T-cell (primary cell): ENCODE data around the gene FAM209B. TPM values are rescaled to one million over a fixed set of nuclear protein-coding genes. Genes with fewer than 3 reads are reported as not detected.
"Not testable (repeated sequence)": the region's sequence is repeated elsewhere in the genome, so short reads cannot be mapped to it uniquely, and the experiment has no call there.

Source experiments
- ATAC-seq, 4 experiments: fragments of 200-7000 bp in 3 of 4; fragments of 150-1000 bp in 1 of 4; cut with Tn5 transposase; replicated peaks in 1 of 4; 1 replicate in 3 of 4; 2 replicates in 1 of 4; pipeline ENCODE4 v1.10.0; 2021; ENCODE audit warnings: moderate library complexity in 3 of 4, mild to moderate bottlenecking in 2 of 4, moderate number of reproducible peaks in 1 of 4
- CTCF ChIA-PET, 2 donors: fragments of 300-600 bp; sonication (Branson Sonifier 250); formaldehyde crosslinking; loops; one replicate each; lab custom pipeline; 2022; ENCODE audit warnings: antibody characterized with exemption in 2 of 2; lab: Charles Lee
- POLR2A ChIA-PET, 2 donors: fragments of 300-600 bp; sonication (Branson Sonifier 250); formaldehyde crosslinking; loops; one replicate each; lab custom pipeline; 2022; ENCODE audit warnings: antibody characterized with exemption in 2 of 2; lab: Charles Lee
- DNase-seq, 35 experiments: peaks; one replicate each; pipeline versions ENCODE4 v3.0.0 to v3.0.0-alpha.2; 2013 to 2023
- H3K27ac ChIP-seq: one replicate; pipeline ENCODE4 v1.5.1; 2013; ENCODE audit warnings: low read length
- H3K27me3 ChIP-seq, 2 experiments: replicated peaks in 1 of 2; 1 replicate in 1 of 2; 2 replicates in 1 of 2; pipeline versions ENCODE4 v1.6.1 to v1.7.0; 2013; ENCODE audit warnings: low read length in 1 of 2, mixed read lengths in 1 of 2; ENCODE audit not compliant: control insufficient read depth in 2 of 2, insufficient read depth in 2 of 2; ENCODE audit errors: extremely low read depth in 1 of 2
- H3K36me3 ChIP-seq, 2 donors: 1 replicate in 1 of 2; 2 replicates in 1 of 2; pipeline versions ENCODE4 v1.6.1 to v1.7.0; 2013; ENCODE audit warnings: low read length in 1 of 2; ENCODE audit not compliant: control insufficient read depth in 2 of 2, insufficient read depth in 1 of 2; ENCODE audit errors: extremely low read depth in 1 of 2
- H3K4me1 ChIP-seq, 2 experiments: 1 replicate in 1 of 2; 2 replicates in 1 of 2; pipeline versions ENCODE4 v1.6.1 to v1.7.0; 2013; ENCODE audit warnings: low read length in 2 of 2, mixed read lengths in 1 of 2; ENCODE audit not compliant: insufficient read depth in 2 of 2, control insufficient read depth in 1 of 2; ENCODE audit errors: extremely low read depth in 1 of 2
- H3K4me3 ChIP-seq, 2 donors: 1 replicate in 1 of 2; 2 replicates in 1 of 2; pipeline versions ENCODE4 v1.5.1 to v1.7.0; 2013; ENCODE audit warnings: mild to moderate bottlenecking in 2 of 2, low read length in 1 of 2, moderate library complexity in 1 of 2; ENCODE audit not compliant: control insufficient read depth in 1 of 2; ENCODE audit errors: extremely low read depth in 1 of 2
- H3K9me3 ChIP-seq: 2 replicates; pipeline ENCODE4 v1.7.0; 2013
- H3K27ac Mint-ChIP-seq, 2 donors: one replicate each; pipeline ENCODE4 v1.8.0; 2020 to 2021; ENCODE audit warnings: mild to moderate bottlenecking in 2 of 2, mixed read lengths in 2 of 2
- H3K27me3 Mint-ChIP-seq, 2 donors: one replicate each; pipeline ENCODE4 v1.8.0; 2021 to 2022; ENCODE audit warnings: mixed read lengths in 2 of 2
- H3K36me3 Mint-ChIP-seq: one replicate; pipeline ENCODE4 v1.8.0; 2021; ENCODE audit warnings: mixed read lengths
- H3K4me1 Mint-ChIP-seq, 3 donors: one replicate each; pipeline ENCODE4 v1.8.0; 2020 to 2022; ENCODE audit warnings: mixed read lengths in 3 of 3, mild to moderate bottlenecking in 1 of 3
- H3K4me3 Mint-ChIP-seq, 3 donors: one replicate each; pipeline ENCODE4 v1.8.0; 2020 to 2022; ENCODE audit warnings: mild to moderate bottlenecking in 3 of 3, mixed read lengths in 3 of 3, moderate library complexity in 3 of 3
- H3K9me3 Mint-ChIP-seq, 3 donors: one replicate each; pipeline ENCODE4 v1.8.0; 2020 to 2022; ENCODE audit warnings: mixed read lengths in 3 of 3
- WGBS: methylation state at CpG from one replicate; pipeline ENCODE4 v1.1.5; 2013; ENCODE audit warnings: missing lambda C conversion rate; ENCODE audit not compliant: insufficient coverage; 5-methylcytosine and 5-hydroxymethylcytosine counted together
- total RNA-seq, 35 experiments: library from RNA in 6 of 35; stranded (reverse) in 6 of 35; fragments of 120-200 nt in 1 of 35; gene quantifications; one replicate each; pipeline versions ENCODE4 v1.2.1 to v1.2.4 and lab custom pipeline; 2013 to 2026

FAM209B gene
- total RNA-seq, 5 donors from 2014 or later (not counting 1 experiment from before 2014, with no cell fraction given) = 1.8 to 3.3 (median 2.9) TPM

- CTCF ChIA-PET = interaction anchor here (0.7 to 1.4 kb wide), 3 partner anchors 18 to 1043 kb away, joined by 3 to 12 read pairs (median 3); no protein-coding TSS in a partner anchor
- Histone ChIP-seq H3K4me3 (no peak overlapping the region), H3K9me3 (no peaks in the 10 kb centered on the region), H3K27me3 (no peaks in the 10 kb centered on the region), H3K36me3 (no peaks in the 10 kb centered on the region), H3K4me1 (no peaks in the 10 kb centered on the region), H3K27ac (no peak overlapping the region)
- peaks cover 0 to 4% (median 3%) of the 10 kb centered on the region in 3 donors for H3K4me1 Mint-ChIP-seq
- DNase-seq (no peak), ATAC-seq (no peak)
- no peak overlapping the region for H3K4me3 Mint-ChIP-seq
- no peaks in the 10 kb centered on the region for H3K36me3 Mint-ChIP-seq
- H3K27ac Mint-ChIP-seq = no peak overlapping the region
- POLR2A ChIA-PET = no interaction called here
- H3K27me3 Mint-ChIP-seq = peaks cover 0 to 2% of the 10 kb centered on the region in 2 donors
- H3K9me3 Mint-ChIP-seq = no peaks in the 10 kb centered on the region
- WGBS = 92% methylated on average over 6 of the region's 8 CpGs
Observed at GRCh38 chr20:56551571-56551970, 18.5 kb downstream of the FAM209B start.

DNA sequence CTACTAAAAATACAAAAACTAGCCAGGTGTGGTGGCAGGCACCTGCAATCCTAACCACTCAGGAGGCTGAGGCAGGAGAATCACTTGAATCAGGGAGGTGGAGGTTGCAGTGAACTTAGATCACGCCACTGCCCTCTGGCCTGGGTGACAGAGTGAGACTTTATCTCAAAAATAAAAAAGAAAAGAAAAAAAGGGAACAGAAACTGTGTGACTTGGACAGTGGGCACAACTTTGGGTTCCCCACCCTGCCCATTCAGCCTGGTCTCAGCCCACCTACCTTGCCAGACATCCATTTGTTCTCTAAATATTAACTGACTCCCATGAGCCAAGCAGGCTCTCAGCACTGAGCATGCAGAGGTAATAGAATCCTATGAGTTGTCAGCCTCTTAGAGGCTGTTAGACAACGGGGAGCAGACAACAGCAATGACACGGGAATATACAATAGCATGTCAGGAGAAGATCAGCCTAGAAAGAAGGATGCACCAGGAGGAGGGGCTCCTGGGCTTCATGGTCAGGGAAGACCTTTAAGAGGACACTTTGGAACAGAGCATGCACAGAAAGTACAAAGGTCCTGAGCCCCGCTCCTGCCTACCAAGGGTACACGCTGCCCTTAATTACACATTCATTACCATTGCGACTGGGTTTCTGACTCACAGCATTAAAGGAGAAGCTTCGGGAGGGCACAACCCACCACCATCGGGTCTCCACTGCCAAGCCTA lies 20.0 kb downstream of the FAM209B start:
- Mint-ChIP-seq H3K4me3 (no peak overlapping the region), H3K27me3 (peaks cover 0 to 4% of the 10 kb centered on the region in 2 donors), H3K4me1 (peaks cover 0 to 4% (median 3%) of the 10 kb centered on the region in 3 donors), H3K36me3 (no peaks in the 10 kb centered on the region), H3K9me3 (no peaks in the 10 kb centered on the region), H3K27ac (no peak overlapping the region)
- H3K4me1 ChIP-seq = no peaks in the 10 kb centered on the region
- H3K9me3 ChIP-seq = no peaks in the 10 kb centered on the region
- 85% methylated on average over 5 of the region's 8 CpGs for WGBS
- no peaks in the 10 kb centered on the region for H3K36me3 ChIP-seq
- POLR2A ChIA-PET = no interaction called here
- no peak overlapping the region for H3K27ac ChIP-seq
- no peaks in the 10 kb centered on the region for H3K27me3 ChIP-seq
- CTCF ChIA-PET = no interaction called here
- DNase-seq (no peak), ATAC-seq (no peak)
- no peak overlapping the region for H3K4me3 ChIP-seq

DNA sequence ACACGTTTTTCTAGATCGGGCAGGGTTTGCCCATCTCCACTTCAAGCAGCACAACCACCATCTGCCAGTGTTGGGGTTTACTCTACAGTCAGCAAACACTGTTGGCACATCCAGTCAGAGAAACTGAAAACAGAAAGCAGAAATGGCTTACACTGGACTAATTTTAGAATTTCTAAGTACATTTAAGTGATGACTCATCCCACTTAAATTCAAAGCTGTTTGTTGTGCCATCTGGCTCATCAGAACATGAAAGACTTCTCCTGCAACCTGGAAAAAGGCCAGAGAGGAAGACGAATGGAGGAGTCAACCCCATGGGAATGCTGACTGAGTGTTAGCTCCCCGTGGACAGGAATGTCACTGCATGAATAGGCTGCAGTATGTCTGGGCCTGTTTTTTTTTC lies 21.8 kb downstream of the FAM209B start:
- ATAC-seq = no peak
- Histone ChIP-seq H3K4me1 (no peaks in the 10 kb centered on the region), H3K4me3 (no peak overlapping the region), H3K9me3 (no peaks in the 10 kb centered on the region), H3K36me3 (no peaks in the 10 kb centered on the region), H3K27me3 (no peaks in the 10 kb centered on the region), H3K27ac (no peak overlapping the region)
- Mint-ChIP-seq H3K4me1 (peaks cover 0 to 4% (median 3%) of the 10 kb centered on the region in 3 donors), H3K27me3 (peaks cover 0 to 4% of the 10 kb centered on the region in 2 donors), H3K9me3 (no peaks in the 10 kb centered on the region), H3K27ac (no peak overlapping the region), H3K4me3 (no peak overlapping the region), H3K36me3 (no peaks in the 10 kb centered on the region)
- 0% methylated on average over 1 of the region's 4 CpGs for WGBS
- ChIA-PET CTCF (no interaction called here), POLR2A (no interaction called here)
- DNase-seq = no peak

DNA sequence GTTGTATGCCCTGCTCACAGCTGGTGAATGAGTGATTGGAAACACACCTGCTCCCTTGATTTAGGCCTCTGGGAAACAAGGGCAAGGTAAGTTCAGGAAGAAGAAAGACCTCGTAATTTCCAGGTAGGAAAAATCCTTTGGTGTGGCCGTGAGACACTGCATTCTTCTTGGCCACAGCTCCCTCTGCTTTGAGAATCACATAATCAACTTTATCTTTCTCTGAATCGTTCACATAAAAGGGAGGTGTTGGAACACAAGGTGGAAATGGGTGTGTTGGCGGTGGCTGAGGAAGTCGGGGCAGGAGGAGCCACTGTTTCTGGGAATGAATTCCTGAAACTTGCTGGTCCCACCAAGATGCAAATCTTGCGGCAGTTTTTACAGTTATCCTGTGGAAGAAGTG lies 25.9 kb downstream of the FAM209B start:
- Histone ChIP-seq H3K27ac (no peak overlapping the region), H3K4me3 (no peak overlapping the region), H3K9me3 (no peaks in the 10 kb centered on the region), H3K27me3 (peaks cover 0 to under 1% of the 10 kb centered on the region in 2 experiments), H3K4me1 (no peaks in the 10 kb centered on the region), H3K36me3 (no peaks in the 10 kb centered on the region)
- peaks cover 0 to 6% of the 10 kb centered on the region in 2 donors for H3K27me3 Mint-ChIP-seq
- POLR2A ChIA-PET = no interaction called here
- 78% methylated on average over 3 of the region's 6 CpGs for WGBS
- peaks cover 0 to 3% (median 0%) of the 10 kb centered on the region in 3 donors for H3K4me1 Mint-ChIP-seq
- ATAC-seq = no peak
- CTCF ChIA-PET = no interaction called here
- no peak overlapping the region for H3K27ac Mint-ChIP-seq
- no peak overlapping the region for H3K4me3 Mint-ChIP-seq
- DNase-seq = no peak
- H3K9me3 Mint-ChIP-seq = no peaks in the 10 kb centered on the region
- no peaks in the 10 kb centered on the region for H3K36me3 Mint-ChIP-seq

- H3K27me3 Mint-ChIP-seq, ATAC-seq, H3K9me3 ChIP-seq, H3K4me3 ChIP-seq, H3K36me3 Mint-ChIP-seq, CTCF ChIA-PET, H3K4me1 ChIP-seq, H3K36me3 ChIP-seq, H3K9me3 Mint-ChIP-seq, H3K27ac Mint-ChIP-seq, DNase-seq, H3K4me3 Mint-ChIP-seq, H3K27ac ChIP-seq, POLR2A ChIA-PET, H3K4me1 Mint-ChIP-seq: not testable (repeated sequence)
- peaks cover 0 to 11% of the 10 kb centered on the region in 2 experiments for H3K27me3 ChIP-seq
- 69% methylated on average over 5 of the region's 6 CpGs for WGBS
Observed at GRCh38 chr20:56564526-56564925, 31.5 kb downstream of the FAM209B start.

DNA sequence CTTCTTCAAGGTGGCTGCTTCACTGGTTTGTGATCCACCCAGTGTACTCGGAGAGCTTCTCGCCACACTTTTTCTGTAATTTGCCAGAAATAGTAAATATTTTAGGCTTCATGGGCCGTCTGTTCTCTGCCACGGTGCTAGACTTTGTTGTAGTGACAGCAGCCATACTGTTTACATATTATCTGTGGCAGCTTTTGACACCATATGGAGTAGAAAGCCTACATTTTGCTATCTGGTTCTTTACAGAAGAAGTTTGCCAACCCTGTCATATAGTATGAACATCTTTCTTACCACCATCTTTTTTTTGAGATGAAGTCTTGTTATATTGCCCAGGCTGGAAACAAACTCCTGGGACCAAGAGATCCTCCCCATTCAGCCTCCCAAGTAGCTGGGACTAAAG lies 32.5 kb downstream of the FAM209B start:
- H3K4me3 ChIP-seq = no peak overlapping the region
- CTCF ChIA-PET = interaction anchor here in 1 of 2 donors (0.7 kb wide), 1 partner anchor 51 kb away, joined by 3 read pairs; no protein-coding TSS in a partner anchor
- H3K27me3 ChIP-seq = peaks cover 0 to 15% of the 10 kb centered on the region in 2 experiments
- Mint-ChIP-seq H3K27me3 (peaks cover 9 to 11% of the 10 kb centered on the region in 2 donors), H3K4me3 (no peak overlapping the region), H3K4me1 (no peaks in the 10 kb centered on the region), H3K27ac (no peak overlapping the region), H3K36me3 (no peaks in the 10 kb centered on the region), H3K9me3 (no peaks in the 10 kb centered on the region)
- POLR2A ChIA-PET = no interaction called here
- WGBS = no CpG with 5 or more reads among the region's 4 CpGs
- H3K27ac ChIP-seq = no peak overlapping the region
- no peaks in the 10 kb centered on the region for H3K36me3 ChIP-seq
- H3K4me1 ChIP-seq = no peaks in the 10 kb centered on the region
- no peaks in the 10 kb centered on the region for H3K9me3 ChIP-seq
- DNase-seq (no peak), ATAC-seq (no peak)
